Uterus (tissue), 2 donors: ENCODE results near the gene RGP1.

Experiments used
- POLR2A ChIP-seq, 2 donors: fragments of 450-650 bp; IDR thresholded peaks; one replicate each; pipeline ENCODE4 v1.6.1; 2016; ENCODE audit warnings: antibody characterized with exemption in 2 of 2, mild to moderate bottlenecking in 1 of 2, moderate library complexity in 1 of 2
- TF ChIP-seq, protein P1 (sequence below), 4 experiments: fragments of 200-600 bp in 2 of 4; fragments of 450-650 bp in 2 of 4; sonication (generic) in 2 of 4; IDR thresholded peaks; one replicate each; pipeline ENCODE4 v1.5.1; 2016 to 2019; ENCODE audit warnings: antibody characterized with exemption in 4 of 4, mild to moderate bottlenecking in 2 of 4, moderate library complexity in 1 of 4

GRCh38 chr9:35730486-35730854 lies 18.6 kb upstream of the RGP1 start:
- TF ChIP-seq, protein P1, sequence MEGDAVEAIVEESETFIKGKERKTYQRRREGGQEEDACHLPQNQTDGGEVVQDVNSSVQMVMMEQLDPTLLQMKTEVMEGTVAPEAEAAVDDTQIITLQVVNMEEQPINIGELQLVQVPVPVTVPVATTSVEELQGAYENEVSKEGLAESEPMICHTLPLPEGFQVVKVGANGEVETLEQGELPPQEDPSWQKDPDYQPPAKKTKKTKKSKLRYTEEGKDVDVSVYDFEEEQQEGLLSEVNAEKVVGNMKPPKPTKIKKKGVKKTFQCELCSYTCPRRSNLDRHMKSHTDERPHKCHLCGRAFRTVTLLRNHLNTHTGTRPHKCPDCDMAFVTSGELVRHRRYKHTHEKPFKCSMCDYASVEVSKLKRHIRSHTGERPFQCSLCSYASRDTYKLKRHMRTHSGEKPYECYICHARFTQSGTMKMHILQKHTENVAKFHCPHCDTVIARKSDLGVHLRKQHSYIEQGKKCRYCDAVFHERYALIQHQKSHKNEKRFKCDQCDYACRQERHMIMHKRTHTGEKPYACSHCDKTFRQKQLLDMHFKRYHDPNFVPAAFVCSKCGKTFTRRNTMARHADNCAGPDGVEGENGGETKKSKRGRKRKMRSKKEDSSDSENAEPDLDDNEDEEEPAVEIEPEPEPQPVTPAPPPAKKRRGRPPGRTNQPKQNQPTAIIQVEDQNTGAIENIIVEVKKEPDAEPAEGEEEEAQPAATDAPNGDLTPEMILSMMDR (IDR thresholded peaks at IDR 0.05) = no peak
- TF ChIP-seq POLR2A (IDR thresholded peaks at IDR 0.05) = no peak
